Measurements from ENCODE around the gene GRAMD1B.

DNA sequence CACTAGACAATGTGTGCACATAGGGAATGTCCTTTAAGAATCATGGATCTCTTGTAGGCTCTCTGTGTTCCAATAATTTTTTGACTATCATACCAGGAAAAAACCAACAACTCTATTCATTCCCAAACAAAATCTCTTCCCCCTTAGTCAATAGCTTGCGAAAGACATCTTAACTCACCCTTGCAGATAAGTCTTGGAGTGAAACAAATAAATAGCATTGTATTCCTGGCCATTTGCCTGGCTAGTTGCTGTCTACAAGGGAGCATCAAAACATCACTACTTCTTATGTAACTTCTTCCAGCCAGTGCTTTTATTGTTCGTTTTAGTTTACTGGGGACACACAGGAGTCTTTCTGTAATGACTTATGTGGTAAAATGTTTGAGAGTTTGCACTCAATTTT, 194.9 kb downstream of the GRAMD1B start:
- TF ChIP-seq, protein P1, sequence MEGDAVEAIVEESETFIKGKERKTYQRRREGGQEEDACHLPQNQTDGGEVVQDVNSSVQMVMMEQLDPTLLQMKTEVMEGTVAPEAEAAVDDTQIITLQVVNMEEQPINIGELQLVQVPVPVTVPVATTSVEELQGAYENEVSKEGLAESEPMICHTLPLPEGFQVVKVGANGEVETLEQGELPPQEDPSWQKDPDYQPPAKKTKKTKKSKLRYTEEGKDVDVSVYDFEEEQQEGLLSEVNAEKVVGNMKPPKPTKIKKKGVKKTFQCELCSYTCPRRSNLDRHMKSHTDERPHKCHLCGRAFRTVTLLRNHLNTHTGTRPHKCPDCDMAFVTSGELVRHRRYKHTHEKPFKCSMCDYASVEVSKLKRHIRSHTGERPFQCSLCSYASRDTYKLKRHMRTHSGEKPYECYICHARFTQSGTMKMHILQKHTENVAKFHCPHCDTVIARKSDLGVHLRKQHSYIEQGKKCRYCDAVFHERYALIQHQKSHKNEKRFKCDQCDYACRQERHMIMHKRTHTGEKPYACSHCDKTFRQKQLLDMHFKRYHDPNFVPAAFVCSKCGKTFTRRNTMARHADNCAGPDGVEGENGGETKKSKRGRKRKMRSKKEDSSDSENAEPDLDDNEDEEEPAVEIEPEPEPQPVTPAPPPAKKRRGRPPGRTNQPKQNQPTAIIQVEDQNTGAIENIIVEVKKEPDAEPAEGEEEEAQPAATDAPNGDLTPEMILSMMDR (IDR thresholded peaks at IDR 0.05; ENCODE audit: poor library complexity): no peak
- no peak for TF ChIP-seq EZH2 (IDR thresholded peaks at IDR 0.05; ENCODE audit: borderline replicate concordance)
- TF ChIP-seq EZH2phosphoT487 (IDR thresholded peaks at IDR 0.05; ENCODE audit: low read depth, severe bottlenecking, unreplicated experiment): no peak
